Measurements from ENCODE around the gene SPATA25.
A peak's percentile ranks its signal among the peaks of the same experiment; 100 is the strongest.
"Not testable (repeated sequence)": the region's sequence is repeated elsewhere in the genome, so short reads cannot be mapped to it uniquely, and the experiment has no call there.

Gene SPATA25

DNA sequence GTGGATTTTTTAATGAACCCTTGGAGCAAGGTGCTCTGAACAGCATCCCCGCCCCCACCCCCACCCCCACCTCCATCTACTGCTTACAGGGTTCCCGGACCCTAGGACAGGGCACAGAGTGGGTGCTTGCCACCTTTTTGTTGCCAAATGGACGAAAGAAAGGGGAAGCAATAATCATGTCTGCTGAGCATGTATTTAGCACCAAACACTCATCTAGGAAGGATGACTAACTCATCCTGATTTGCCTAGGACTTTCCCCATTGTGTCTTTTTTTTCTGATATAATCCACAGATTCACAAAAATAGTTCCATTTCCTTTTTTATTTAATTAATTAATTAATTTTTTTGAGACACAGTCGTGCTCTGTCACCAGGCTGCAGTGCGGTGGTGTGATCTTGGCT, 25.7 kb upstream of the SPATA25 start:
- DNase-seq, result no peak

DNA sequence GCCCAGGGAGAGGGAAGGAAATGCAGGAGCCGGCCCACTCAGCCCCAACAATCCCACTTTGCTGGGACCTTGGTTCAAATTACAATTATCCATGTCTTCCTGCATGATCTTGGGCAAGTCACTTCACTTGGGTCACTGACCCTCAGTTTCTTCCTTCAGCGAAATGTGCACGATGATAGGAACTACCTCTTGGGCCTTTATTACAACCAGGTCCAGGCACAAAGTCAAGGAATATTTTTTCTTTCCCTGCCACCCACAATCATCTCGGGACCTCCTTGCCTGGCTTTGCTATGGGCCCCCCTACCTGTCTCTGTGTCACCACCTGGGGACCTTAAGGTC, 24.9 kb upstream of the SPATA25 start:
- no peak for DNase-seq

DNA sequence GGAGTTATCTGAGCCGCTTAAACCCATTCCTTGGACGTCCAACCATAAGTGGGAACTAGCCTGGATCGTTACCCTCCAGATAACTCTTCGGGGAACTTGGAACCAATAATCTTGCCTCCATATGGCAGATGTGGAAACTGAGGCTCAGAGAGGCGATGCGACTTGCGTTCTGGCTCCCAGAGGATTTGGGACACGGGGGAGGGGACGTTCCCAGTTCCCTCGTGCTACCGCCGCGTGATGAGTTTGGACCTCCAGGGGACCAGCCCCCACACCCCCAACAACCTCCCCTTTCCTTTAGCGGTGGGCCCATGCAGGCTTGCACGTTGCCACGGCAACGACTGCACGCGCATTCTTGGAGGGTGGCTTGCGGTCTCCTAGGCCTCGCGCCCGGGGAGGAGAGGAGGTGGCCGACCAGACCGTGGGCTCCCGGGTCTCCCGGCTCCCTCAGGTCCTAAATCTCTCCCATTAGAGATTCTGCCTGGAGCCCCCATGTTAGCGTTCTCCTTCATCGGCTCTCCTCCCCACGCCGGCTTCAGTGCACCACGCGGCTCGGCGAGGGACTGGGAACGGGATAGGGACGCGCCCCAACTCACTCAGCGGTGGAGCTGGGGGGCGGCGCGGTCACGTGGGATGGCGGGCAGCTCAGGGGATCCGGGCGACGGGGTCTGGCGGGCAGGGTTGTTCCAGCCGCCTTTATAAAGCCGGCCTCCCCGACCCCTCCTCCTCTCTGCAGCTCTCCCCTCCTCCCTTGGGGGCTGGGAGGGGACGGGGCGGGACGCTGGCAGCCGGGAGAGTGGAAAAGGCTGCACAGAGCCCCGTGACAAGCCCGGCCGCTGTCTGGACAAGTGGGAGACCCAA, 24.3 kb upstream of the SPATA25 start, which contains the start of gene PLTP:
PLTP (minus strand) TSS at position 670 of the 858 bp plus-strand sequence. CDS start 703 bp downstream, outside the sequence.
- DNase-seq, result peak; percentile 48

DNA sequence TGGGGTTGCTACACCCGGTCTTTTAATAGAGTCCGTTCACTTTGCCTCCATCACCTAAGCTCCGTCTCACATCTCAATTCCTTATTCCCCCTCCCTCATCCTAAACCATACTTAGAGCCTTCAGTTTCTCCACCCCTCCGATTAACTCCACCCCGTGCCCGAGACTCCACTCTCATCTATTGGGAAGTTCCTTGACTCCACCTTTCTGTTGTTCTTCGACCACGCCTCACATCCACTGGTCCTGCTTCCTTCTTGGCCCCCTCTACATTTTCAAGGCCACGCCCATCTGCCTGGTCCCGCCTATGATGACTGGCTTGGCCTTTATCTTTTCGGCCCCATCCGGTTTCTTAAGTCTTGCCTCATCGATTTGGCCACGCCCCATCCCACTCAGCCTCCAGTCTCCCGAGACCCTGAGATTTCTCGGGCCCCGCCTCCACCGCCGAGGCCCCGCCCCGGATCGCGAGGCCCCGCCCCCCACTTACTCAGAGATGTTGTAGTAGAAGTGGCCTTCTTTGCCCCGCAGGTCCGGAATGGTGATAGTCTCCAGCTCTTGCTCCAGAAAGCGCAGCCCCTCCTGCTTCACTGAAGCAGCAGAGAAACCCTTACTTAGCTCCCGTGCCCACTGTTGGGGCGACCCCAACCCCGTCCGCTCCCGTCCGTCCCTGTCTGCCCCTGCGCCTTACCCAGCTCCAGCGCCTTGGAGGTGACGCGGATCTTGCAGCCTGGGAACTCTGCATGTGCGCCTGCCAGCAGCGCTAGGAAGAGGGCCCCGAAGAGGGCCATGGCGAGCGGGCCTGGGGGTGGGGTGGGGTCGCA, 23.5 kb upstream of the SPATA25 start:
- peak; percentile 89 for DNase-seq

DNA sequence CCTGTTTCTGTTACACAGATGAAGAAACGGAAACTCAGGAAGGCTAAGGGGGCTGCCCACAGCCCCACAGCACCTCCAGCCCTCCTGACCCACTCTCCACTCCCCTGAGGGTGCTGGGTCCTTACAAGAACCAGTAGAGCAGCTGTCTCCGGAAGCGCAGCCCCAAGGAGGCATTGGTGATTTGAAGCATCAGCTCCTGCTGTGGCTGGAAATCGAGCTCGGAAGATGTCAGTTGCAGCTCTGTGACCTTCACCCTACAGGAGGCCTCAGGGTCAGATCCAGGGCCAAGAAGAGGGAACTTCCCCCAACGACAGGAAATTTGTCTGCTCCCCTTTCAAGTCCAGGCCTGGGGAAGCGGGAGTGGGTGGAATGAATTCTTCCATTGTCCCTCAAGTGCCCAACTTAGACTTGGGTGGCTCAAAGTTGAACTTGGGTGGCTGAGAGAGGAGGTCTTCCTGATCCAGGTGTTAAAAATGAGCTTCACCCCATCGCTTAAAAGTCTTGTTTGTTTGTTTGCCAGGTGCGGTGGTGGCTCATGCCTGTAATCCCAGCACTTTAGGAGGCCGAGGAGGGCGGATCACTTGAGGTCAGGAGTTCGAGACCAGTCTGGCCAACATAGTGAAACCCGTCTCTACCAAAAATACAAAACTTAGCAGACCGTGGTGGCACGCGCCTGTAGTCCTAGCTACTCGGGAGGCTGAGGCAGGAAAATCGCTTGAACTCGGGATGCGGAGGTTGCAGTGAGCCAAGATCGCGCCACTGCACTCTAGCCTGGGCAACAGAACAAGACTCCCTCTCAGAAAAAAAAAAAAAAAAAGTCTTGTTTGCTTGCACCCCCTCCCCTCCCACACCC, 22.6 kb upstream of the SPATA25 start:
- no peak for DNase-seq

DNA sequence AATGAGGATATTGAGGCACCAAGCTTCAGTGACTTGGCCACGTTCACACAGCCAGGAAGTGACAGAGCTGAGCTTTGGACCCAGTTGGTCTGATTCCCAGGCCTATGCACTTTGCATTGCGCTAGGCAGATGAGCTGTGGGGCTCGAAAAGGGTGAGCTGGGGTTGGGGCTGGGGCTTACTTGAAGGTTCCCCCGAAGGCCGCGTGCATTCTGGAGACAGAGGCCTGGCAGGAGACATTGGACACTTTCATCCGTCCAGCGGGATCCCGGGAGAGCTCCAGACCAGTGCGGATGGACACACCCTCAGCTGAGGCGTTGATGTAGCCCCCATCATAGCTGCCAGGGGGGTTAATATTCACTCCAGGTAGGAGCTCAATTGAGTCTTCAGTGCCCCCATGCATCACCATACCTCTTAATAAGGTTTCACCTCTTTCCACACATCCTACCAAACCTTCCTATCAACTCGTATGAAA, 21.9 kb upstream of the SPATA25 start:
- DNase-seq, result no peak

DNA sequence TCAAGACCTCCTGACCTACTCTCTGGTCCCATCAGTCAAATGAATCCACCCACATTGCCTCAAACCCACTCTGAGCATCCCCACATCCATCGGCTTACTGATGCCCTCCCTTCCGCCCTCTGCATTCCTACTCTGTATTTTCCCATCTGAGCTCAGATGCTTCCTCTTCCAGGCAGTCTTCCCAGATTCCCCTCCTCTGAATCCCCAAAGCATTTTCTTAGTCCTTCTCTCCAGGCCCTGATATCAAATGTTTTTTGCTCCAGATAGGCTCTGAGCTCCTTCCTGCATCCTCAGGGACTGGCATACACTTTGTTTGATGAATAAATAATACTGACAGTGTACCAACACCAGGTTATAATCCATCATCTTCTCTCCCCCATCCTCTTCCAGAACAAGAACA, 20.7 kb upstream of the SPATA25 start:
- DNase-seq, result no peak

DNA sequence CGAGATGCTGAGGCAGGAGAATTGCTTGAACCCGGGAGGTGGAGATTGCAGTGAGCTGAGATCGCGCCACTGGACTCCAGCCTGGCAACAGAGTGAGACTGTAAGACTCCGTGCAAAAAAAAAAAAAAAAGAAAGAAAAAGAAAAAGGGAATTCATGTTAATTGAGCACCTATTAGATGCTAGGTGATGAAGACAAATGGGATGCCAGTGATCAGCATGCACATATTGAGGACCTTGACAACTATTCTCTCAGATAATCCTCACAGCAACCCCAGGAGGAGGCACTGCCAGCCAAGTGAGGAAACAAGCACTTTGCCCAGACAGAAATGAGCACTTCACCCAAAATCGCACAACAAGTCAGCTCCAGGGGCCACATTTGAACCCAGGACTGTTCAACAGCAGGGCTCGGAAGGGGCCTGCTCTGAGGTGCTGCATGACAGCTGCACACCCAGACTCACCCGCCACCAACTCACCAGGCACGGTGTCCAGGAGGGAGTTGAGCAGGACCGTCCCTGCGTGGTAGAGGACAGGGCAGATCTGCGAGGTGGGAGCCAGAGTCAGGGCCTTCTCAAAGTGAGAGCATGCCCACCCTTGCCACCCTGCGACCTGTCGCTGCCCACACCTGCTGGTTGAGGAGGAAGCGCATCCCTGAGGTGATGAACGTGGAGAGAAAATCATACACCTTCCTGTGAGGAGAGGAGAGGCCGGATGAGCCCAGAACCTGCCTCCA, 20.0 kb upstream of the SPATA25 start:
- no peak for DNase-seq

DNA sequence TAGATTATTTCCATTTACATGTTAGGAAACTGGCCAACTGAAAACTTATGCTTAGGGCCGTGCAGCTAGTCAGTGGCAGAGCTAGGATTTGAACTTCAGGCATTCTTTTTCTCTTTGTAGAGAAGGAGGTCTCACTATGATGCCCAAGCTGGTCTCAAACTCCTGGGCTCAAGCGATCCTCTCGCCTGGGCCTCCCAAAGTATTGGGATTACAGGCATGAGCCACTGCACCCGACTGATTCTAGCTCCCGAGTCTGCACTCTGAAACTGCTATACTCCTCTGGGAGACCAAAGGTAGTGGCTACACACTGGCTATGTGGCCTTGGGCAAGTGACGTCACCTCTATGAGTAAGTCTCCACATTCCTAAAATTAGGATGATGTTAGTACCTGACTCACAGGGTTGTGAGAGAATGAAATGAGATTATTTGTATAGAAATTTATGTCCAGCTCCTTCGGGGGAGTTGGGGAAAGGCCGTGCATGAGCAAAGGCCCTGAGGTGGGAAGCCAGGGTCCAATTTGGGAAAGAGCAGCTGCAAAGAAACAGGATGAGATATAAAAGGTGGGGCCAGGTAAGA, 18.2 kb upstream of the SPATA25 start:
- DNase-seq, result no peak

DNA sequence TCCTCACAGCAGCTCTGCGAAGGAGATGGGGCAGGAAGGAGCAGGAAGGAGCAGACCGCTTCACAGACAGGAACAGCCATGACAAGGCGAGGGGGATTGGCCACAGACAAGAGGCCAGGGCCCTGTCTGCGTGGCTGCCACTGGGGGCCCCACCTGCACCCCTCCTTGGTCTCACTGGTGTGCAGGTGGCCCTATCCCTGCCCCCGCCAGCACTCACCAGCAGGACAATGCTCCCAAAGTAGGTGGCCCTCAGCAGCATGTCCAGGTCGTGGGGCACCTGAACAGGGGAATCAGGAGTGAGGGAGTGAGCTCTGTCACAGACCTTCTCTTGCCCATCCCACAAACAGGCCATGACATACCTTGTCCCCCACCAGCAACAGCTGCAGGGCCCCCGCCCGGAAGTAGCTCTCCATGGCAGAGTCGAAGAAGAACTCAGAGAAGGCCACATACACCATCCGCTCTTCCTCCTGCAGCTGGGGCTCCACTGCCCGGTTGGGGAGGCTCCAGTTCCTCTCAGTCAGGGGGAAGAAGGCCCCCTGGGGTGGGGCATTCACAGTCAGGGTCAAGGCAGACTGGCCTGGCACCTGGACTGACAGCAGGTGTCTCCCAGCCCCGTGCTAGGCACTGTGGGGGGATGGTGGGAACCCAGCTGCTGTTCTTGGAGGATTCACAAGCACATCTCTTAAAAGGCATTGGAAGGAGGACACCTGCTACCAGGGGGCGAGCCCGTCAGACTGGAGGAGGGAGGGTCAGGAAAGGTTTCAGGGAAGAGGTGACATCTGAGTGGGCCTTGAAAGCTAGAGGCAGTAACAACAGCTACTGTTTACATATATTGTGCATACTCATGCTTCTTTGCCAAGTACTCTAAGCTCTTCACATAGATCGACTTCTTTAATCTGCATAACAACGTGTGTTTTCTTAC, 17.4 kb upstream of the SPATA25 start:
- no peak for DNase-seq

DNA sequence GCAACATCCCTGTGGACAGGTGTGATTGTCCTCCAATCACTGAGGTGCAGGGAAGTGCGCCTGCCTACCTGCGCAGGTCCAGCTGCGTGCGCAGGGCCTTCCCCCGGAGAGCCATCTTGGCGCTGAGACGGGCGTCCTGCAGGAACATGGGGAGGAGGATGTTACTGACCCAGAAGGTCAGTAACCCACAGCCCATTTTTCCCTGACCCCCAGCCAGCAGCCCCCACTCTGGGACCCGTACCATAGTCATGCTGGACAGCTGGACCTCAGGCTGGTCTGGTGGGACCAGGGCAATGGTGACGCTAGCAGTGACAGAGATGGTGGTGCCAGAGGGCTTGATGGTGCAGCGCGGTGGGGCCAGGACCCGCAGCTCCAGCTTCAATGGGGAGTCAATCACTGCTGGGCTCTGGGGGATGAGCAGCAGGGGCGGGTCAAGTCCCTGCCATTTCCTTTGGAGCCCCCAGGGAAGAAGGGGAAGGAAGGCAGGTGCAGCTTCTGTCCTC, 14.8 kb upstream of the SPATA25 start:
- no peak for DNase-seq

DNA sequence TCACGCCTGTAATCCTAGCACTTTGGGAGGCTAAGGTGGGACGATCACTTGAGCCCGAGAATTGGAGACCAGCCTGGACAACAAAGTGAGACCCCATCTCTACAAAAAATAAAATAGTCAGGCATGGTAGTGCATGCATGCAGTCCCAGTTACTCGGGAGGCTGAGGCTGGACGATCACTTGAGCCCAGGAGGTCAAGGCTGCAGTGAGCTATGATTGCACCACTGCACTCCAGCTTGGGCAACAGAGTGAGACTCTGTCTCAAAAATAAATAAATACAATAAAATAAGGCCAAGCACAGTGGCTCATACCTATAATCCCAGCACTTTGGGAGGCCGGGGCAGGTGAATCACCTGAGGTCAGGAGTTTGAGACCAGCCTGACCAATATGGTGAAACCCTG, 13.9 kb upstream of the SPATA25 start:
- DNase-seq, result not testable (repeated sequence)

DNA sequence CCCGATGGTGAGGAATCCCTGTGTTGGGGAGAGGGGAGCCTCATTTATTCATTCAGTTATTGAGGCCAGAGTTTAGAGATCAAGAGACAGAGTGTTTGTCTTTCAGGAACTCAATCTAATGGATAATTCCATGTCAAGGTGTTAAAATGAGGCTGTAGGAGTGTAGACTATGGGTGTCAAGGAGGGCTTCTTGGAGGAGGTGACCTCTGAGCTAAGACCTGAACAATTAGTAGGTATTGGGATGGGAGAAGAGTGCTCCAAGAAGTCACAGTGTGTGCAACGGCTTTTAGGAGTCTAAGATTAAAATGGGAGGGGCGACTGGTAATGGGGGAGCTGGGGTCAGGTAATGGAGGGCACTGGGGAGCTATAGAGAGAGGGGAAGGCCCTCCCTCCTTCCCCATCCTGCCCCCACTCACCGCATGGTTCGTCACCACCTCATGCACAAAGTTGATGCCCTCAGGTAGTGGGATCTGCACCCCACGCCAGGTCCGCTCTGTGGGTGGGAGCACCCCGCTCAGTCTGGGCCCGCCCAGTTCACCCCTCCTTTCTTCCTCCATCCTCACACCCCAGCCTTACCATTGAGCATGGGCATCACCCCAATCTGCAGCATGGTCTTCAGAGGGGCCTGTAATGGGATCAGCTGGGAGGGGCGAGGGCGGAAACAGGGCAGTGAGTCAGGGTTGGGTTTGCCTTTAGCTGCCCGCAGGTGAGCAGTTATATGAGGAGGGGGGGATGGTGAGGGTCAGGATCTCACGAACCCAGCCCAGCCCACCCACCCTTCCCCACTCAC, 11.8 kb upstream of the SPATA25 start:
- DNase-seq, result no peak

DNA sequence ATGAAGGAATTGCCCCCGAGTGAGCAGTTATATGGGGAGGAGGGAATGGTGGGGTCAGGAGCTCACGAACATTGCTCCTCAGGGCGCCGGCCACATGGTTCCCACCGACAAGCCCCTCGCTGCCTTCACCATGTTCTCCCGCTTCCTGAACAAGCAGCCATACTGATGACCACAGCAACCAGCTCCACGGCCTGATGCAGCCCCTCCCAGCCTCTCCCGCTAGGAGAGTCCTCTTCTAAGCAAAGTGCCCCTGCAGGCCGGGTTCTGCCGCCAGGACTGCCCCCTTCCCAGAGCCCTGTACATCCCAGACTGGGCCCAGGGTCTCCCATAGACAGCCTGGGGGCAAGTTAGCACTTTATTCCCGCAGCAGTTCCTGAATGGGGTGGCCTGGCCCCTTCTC, 10.9 kb upstream of the SPATA25 start:
- DNase-seq, result no peak

DNA sequence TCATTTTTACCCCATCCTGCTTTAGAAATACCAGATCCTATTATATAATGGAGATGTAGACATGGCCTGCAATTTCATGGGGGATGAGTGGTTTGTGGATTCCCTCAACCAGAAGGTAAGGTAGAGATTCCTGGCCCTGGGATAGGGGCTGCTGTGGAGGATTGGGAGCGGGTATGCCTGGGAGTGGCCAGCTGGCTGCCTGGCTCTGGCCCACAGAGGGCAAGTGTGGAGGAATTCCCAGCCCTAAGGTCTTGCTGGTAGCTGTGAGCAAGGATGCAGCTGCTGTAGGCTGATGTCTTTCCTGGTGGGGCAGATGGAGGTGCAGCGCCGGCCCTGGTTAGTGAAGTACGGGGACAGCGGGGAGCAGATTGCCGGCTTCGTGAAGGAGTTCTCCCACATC, 10.3 kb upstream of the SPATA25 start:
- no peak for DNase-seq

DNA sequence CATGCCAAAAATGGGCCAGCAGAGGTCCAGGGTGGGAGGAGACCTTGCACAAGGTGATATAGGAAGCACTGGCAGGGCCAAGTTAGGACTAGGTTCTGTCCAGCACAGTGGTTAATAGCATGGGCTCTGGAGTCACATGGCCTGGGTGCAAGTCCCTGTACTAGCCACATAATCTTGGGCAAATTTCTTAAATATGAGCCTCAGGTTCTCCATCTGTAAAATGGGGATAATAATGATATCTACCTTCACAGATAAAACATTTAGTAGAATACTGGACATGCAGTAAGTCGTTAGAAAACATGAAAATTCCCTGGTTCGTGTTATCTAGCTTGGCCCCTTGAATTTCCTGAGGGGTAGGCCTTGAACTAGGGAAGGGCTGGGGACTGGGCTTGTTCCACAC, 9.9 kb upstream of the SPATA25 start:
- DNase-seq, result no peak

DNA sequence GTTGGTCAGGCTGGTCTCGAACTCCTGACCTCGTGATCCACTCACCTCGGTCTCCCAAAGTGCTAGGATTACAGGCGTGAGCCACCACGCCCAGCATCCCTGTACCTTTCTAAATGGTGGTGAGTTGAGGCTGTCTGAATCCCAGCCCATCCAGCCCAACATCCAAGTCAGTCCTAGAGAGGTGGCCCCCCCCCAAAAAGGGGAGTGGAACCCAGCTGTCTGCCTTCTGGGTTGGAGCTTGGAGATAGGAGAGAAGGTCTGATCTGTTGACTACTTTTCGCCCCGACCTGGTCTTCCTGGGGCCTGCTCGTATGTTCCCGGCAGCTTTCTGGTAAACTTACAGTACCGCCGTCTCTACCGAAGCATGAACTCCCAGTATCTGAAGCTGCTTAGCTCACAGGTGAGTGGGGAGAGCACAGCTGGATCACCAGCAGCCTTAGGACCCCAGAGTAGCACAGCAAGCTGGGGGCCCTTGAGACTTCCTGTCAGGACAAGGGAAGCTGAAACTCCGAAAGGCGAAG, 9.3 kb upstream of the SPATA25 start:
- DNase-seq, result no peak

DNA sequence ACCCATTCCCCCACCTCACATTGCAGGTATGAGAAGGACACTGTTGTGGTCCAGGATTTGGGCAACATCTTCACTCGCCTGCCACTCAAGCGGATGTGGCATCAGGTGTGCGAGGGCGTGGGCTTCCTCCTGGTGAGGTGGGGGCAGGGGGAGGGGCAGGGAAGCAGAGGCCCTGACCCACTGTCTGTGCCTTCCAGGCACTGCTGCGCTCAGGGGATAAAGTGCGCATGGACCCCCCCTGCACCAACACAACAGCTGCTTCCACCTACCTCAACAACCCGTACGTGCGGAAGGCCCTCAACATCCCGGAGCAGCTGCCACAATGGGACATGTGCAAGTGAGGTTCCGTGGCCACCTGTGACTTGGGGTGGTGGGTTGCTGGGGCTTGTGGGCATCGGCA, 7.4 kb upstream of the SPATA25 start:
- DNase-seq, result no peak

DNA sequence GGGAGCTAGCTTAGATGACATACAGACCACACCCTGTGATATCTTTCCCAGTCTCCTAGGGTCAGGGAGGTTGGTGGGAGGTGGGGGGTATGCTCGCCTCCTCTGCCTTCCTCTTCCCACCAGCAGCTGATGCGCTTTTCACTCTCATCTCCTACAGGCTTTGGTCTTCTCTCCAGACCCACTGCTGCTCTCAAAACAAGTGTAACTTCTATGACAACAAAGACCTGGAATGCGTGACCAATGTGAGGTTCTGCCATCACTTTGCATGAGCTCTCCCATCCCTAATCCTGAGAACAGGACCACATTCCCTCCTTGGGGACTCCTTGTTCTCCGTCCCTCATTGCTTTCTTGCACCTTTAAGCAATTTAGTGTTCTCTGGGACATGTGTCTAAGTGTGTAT, 6.4 kb upstream of the SPATA25 start:
- no peak for DNase-seq
